K562 (cell line): ENCODE data around the gene EXOC4. TPM values are rescaled to one million over a fixed set of nuclear protein-coding genes. Genes with fewer than 3 reads are reported as not detected.

Experiments
- FOXJ2 ChIP-seq: fragments of 200-800 bp; sonication (Bioruptor generic); IDR thresholded peaks from 2 replicates; pipeline ENCODE4 v1.6.1; 2016; ENCODE audit warnings: missing genetic modification characterization, missing compliant biosample characterization
- FOXJ3 ChIP-seq: sonication (generic); formaldehyde crosslinking; IDR thresholded peaks from 2 replicates; pipeline ENCODE4 v1.4.0; 2020; ENCODE audit warnings: mild to moderate bottlenecking, missing genetic modification reagents
- KDM1A ChIP-seq, 2 experiments: fragments of 450-650 bp; IDR thresholded peaks; 2 replicates each; pipeline ENCODE4 v1.6.1; 2016; ENCODE audit warnings: mild to moderate bottlenecking in 2 of 2
- MAFK ChIP-seq: IDR thresholded peaks from 2 replicates; pipeline ENCODE4 v1.6.1; 2011; ENCODE audit warnings: low read length, improper control_type of control experiment
- NR2C1 ChIP-seq, 2 experiments: fragments of 450-650 bp; IDR thresholded peaks; 2 replicates each; pipeline ENCODE4 v1.6.1; 2017; ENCODE audit warnings: mild to moderate bottlenecking in 2 of 2, antibody characterized with exemption in 1 of 2, inconsistent platforms in 1 of 2, missing compliant biosample characterization in 1 of 2, missing genetic modification characterization in 1 of 2
- ZFP36 ChIP-seq: fragments of 150-350 bp; IDR thresholded peaks from 2 replicates; pipeline ENCODE4 v1.6.1; 2018; ENCODE audit warnings: low read length, low read depth; ENCODE audit not compliant: partially characterized antibody
- polyA plus RNA-seq, 8 experiments: library from polyadenylated mRNA; depleted of rRNA in 4 of 8; stranded (reverse) in 5 of 8; unstranded in 3 of 8; fragments of >200 nt; fragmentation: Nextera tagmentation in 2 of 8; fragmentation: Illumina TruSeq in 1 of 8; extraction: Ambion mirVana in 2 of 8; extraction: Trizol in 1 of 8; gene quantifications; 2 replicates each; pipeline versions ENCODE4 v1.2.1 to v1.2.3, GENCODE V29; 2011 to 2014; ENCODE audit warnings: inconsistent platforms in 1 of 8, missing spikeins in 1 of 8
- total RNA-seq, 7 experiments: library from RNA; depleted of rRNA in 6 of 7; stranded (reverse); fragments of >200 nt in 6 of 7; fragmentation: Illumina TruSeq in 2 of 7; extraction: Trizol in 2 of 7; gene quantifications; 2 replicates each; pipeline versions ENCODE4 v1.2.1 to v1.2.3, GENCODE V29; 2011 to 2021; ENCODE audit warnings: low replicate concordance in 1 of 7
- TF ChIP-seq, protein P1 (sequence below), 2 experiments: fragments of 200-800 bp in 1 of 2; sonication (Bioruptor generic) in 1 of 2; sonication (generic) in 1 of 2; formaldehyde crosslinking in 1 of 2; IDR thresholded peaks in 1 of 2; conservative IDR thresholded peaks in 1 of 2; 2 replicates each; pipeline versions ENCODE4 v1.5.0 to v1.6.1; 2016 to 2020; ENCODE audit warnings: missing compliant biosample characterization in 1 of 2, missing genetic modification characterization in 1 of 2, missing genetic modification reagents in 1 of 2
- TF ChIP-seq, protein P2 (sequence below): fragments of 450-650 bp; IDR thresholded peaks from 2 replicates; pipeline ENCODE4 v1.6.1; 2016; ENCODE audit warnings: low read depth, mild to moderate bottlenecking, moderate library complexity
- TF ChIP-seq, protein P3 (sequence below): fragments of 250-450 bp; sonication (Bioruptor Pico); IDR thresholded peaks from 2 replicates; pipeline ENCODE4 v1.4.0; 2020
- TF ChIP-seq, protein P4 (sequence below): fragments of 450-650 bp; formaldehyde crosslinking; IDR thresholded peaks from 2 replicates; pipeline ENCODE4 v1.4.0; 2020; ENCODE audit warnings: mild to moderate bottlenecking, moderate library complexity
- TF ChIP-seq, protein P5 (sequence below): fragments of 250-450 bp; sonication (Bioruptor Pico); IDR thresholded peaks from 2 replicates; pipeline ENCODE4 v1.4.0; 2020; ENCODE audit warnings: mild to moderate bottlenecking
- TF ChIP-seq, protein P6 (sequence below), 3 experiments: fragments of 200-800 bp in 1 of 3; fragments of 250-450 bp in 1 of 3; fragments of 450-650 bp in 1 of 3; sonication (Bioruptor Pico) in 1 of 3; sonication (Bioruptor generic) in 1 of 3; formaldehyde crosslinking in 1 of 3; IDR thresholded peaks; 2 replicates each; pipeline versions ENCODE4 v1.6.1 to v1.8.0; 2016 to 2022; ENCODE audit warnings: mild to moderate bottlenecking in 2 of 3, missing genetic modification characterization in 2 of 3, missing compliant biosample characterization in 1 of 3, moderate library complexity in 1 of 3

EXOC4 gene
- total and polyA plus RNA-seq, 9 of the 15 experiments (the other 6 are each of a cell fraction or from before 2014, with no cell fraction given) = 18.5 to 73.1 (median 46.6) TPM

DNA sequence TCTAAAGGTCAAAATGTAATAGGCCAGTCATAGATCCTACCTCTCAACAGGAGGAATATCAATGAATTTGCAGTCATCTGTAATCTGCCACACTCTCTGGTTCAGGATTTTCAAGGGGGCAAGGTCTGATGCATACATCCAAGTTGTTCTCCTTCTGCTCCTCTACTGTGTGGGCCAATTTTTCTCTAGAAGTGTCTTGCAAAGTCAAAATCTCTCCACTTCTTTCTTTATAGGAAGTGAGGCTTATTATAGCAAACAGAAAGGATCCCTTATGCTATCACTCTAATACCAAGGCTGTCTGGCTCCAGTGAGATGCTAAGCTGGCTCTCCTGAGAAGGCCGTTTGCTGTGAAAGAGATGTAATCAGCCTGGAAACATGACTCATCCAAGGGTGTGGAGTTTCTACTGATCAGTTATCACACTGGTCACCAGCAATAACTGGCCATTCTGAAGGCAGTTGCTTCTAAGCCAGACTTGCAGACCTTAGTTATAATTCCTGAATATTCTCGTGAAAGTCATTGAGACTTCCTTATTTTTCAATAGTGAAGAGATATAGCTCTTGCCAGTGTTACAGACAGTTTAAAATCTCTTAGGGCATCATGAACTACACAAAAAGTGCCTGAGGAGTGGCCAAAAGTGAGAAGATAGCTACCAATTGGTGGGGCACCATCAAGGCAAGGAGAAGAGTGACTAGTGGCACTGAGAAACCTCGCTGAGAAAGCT lies 831.0 kb downstream of the EXOC4 start (continued):
- TF ChIP-seq, protein P1, sequence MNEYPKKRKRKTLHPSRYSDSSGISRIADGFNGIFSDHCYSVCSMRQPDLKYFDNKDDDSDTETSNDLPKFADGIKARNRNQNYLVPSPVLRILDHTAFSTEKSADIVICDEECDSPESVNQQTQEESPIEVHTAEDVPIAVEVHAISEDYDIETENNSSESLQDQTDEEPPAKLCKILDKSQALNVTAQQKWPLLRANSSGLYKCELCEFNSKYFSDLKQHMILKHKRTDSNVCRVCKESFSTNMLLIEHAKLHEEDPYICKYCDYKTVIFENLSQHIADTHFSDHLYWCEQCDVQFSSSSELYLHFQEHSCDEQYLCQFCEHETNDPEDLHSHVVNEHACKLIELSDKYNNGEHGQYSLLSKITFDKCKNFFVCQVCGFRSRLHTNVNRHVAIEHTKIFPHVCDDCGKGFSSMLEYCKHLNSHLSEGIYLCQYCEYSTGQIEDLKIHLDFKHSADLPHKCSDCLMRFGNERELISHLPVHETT (CRISPR knock-in tag; conservative IDR thresholded peaks at IDR 0.05 in 1 of 2, IDR thresholded peaks at IDR 0.05 in 1 of 2) = peak in 1 of 2 experiments; percentile 44; a peak in 1 of 4 replicates
- TF ChIP-seq FOXJ2 (tag) (peak; percentile 90), ZFP36 (peak; percentile 24), KDM1A (IDR thresholded peaks at IDR 0.05) (peak; percentile 55 to 69), FOXJ3 (CRISPR knock-in tag) (no peak), MAFK (peak; percentile 33; the same call in 1 of the 2 replicates), NR2C1 (IDR thresholded peaks at IDR 0.05) (no peak), NR2C1 (tag; IDR thresholded peaks at IDR 0.05) (0 out of 2 replicates have a peak, but pooled peaks have one; percentile 27)
- TF ChIP-seq, protein P2, sequence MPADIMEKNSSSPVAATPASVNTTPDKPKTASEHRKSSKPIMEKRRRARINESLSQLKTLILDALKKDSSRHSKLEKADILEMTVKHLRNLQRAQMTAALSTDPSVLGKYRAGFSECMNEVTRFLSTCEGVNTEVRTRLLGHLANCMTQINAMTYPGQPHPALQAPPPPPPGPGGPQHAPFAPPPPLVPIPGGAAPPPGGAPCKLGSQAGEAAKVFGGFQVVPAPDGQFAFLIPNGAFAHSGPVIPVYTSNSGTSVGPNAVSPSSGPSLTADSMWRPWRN = peak; percentile 63; the same call in 1 of the 2 replicates
- TF ChIP-seq, protein P3, sequence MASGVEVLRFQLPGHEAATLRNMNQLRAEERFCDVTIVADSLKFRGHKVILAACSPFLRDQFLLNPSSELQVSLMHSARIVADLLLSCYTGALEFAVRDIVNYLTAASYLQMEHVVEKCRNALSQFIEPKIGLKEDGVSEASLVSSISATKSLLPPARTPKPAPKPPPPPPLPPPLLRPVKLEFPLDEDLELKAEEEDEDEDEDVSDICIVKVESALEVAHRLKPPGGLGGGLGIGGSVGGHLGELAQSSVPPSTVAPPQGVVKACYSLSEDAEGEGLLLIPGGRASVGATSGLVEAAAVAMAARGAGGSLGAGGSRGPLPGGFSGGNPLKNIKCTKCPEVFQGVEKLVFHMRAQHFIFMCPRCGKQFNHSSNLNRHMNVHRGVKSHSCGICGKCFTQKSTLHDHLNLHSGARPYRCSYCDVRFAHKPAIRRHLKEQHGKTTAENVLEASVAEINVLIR (CRISPR knock-in tag) = 0 out of 2 replicates have a peak, but pooled peaks have one; percentile 12
- TF ChIP-seq, protein P4, sequence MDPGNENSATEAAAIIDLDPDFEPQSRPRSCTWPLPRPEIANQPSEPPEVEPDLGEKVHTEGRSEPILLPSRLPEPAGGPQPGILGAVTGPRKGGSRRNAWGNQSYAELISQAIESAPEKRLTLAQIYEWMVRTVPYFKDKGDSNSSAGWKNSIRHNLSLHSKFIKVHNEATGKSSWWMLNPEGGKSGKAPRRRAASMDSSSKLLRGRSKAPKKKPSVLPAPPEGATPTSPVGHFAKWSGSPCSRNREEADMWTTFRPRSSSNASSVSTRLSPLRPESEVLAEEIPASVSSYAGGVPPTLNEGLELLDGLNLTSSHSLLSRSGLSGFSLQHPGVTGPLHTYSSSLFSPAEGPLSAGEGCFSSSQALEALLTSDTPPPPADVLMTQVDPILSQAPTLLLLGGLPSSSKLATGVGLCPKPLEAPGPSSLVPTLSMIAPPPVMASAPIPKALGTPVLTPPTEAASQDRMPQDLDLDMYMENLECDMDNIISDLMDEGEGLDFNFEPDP (CRISPR knock-in tag) = no peak
- TF ChIP-seq, protein P5, sequence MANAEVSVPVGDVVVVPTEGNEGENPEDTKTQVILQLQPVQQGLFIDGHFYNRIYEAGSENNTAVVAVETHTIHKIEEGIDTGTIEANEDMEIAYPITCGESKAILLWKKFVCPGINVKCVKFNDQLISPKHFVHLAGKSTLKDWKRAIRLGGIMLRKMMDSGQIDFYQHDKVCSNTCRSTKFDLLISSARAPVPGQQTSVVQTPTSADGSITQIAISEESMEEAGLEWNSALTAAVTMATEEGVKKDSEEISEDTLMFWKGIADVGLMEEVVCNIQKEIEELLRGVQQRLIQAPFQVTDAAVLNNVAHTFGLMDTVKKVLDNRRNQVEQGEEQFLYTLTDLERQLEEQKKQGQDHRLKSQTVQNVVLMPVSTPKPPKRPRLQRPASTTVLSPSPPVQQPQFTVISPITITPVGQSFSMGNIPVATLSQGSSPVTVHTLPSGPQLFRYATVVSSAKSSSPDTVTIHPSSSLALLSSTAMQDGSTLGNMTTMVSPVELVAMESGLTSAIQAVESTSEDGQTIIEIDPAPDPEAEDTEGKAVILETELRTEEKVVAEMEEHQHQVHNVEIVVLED (CRISPR knock-in tag) = no peak; the same call in 1 of the 2 replicates
- TF ChIP-seq, protein P6, sequence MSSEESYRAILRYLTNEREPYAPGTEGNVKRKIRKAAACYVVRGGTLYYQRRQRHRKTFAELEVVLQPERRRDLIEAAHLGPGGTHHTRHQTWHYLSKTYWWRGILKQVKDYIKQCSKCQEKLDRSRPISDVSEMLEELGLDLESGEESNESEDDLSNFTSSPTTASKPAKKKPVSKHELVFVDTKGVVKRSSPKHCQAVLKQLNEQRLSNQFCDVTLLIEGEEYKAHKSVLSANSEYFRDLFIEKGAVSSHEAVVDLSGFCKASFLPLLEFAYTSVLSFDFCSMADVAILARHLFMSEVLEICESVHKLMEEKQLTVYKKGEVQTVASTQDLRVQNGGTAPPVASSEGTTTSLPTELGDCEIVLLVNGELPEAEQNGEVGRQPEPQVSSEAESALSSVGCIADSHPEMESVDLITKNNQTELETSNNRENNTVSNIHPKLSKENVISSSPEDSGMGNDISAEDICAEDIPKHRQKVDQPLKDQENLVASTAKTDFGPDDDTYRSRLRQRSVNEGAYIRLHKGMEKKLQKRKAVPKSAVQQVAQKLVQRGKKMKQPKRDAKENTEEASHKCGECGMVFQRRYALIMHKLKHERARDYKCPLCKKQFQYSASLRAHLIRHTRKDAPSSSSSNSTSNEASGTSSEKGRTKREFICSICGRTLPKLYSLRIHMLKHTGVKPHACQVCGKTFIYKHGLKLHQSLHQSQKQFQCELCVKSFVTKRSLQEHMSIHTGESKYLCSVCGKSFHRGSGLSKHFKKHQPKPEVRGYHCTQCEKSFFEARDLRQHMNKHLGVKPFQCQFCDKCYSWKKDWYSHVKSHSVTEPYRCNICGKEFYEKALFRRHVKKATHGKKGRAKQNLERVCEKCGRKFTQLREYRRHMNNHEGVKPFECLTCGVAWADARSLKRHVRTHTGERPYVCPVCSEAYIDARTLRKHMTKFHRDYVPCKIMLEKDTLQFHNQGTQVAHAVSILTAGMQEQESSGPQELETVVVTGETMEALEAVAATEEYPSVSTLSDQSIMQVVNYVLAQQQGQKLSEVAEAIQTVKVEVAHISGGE (CRISPR knock-in tag; IDR thresholded peaks at IDR 0.05) = peak in 1 of 3 experiments; percentile 70; a peak in 1 of 6 replicates
